Smooth muscle cell (in vitro differentiated cells): ENCODE results near the gene PPP1R7. TPM values are rescaled to one million over a fixed set of nuclear protein-coding genes. Genes with fewer than 3 reads are reported as not detected.

Experiments used
- DNase-seq: peaks from one replicate; lab custom pipeline; 2025; ENCODE audit not compliant: unreplicated experiment; lab: John Stamatoyannopoulos, UW
- H2AFZ ChIP-seq: fragments of 200-600 bp; sonication (generic); 2 replicates; pipeline ENCODE4 v1.6.0; 2016; ENCODE audit warnings: antibody characterized with exemption, low read depth, mild to moderate bottlenecking
- H3F3A ChIP-seq: fragments of 200-600 bp; sonication (generic); 2 replicates; pipeline ENCODE4 v1.6.0; 2017; ENCODE audit warnings: antibody characterized with exemption, low read depth
- H3K27ac ChIP-seq: fragments of 200-600 bp; sonication (generic); 2 replicates; pipeline ENCODE4 v1.5.1; 2016; ENCODE audit warnings: low read depth, mild to moderate bottlenecking
- H3K27me3 ChIP-seq: fragments of 200-600 bp; sonication (generic); 2 replicates; pipeline ENCODE4 v1.6.1; 2016; ENCODE audit warnings: low read depth, mild to moderate bottlenecking
- H3K36me3 ChIP-seq: fragments of 200-600 bp; sonication (generic); 2 replicates; pipeline ENCODE4 v1.5.1; 2016; ENCODE audit warnings: low read depth
- H3K4me1 ChIP-seq: fragments of 200-600 bp; sonication (generic); 2 replicates; pipeline ENCODE4 v1.5.1; 2016; ENCODE audit warnings: low read depth
- H3K4me2 ChIP-seq: fragments of 200-600 bp; sonication (generic); 2 replicates; pipeline ENCODE4 v1.6.0; 2016; ENCODE audit warnings: mild to moderate bottlenecking
- H3K4me3 ChIP-seq: fragments of 200-600 bp; sonication (generic); 2 replicates; pipeline ENCODE4 v1.5.1; 2016; ENCODE audit warnings: mild to moderate bottlenecking
- H3K79me2 ChIP-seq: fragments of 200-600 bp; sonication (generic); 2 replicates; pipeline ENCODE4 v1.6.0; 2016; ENCODE audit warnings: low read depth, mild to moderate bottlenecking
- H3K9ac ChIP-seq: fragments of 200-600 bp; sonication (generic); 2 replicates; pipeline ENCODE4 v1.6.0; 2016; ENCODE audit warnings: low read depth
- H3K9me3 ChIP-seq: fragments of 200-600 bp; sonication (generic); replicated peaks from 2 replicates; pipeline ENCODE4 v1.5.1; 2016; ENCODE audit warnings: low read depth
- H4K20me1 ChIP-seq: fragments of 200-600 bp; sonication (generic); 2 replicates; pipeline ENCODE4 v1.6.0; 2016; ENCODE audit warnings: low read depth
- CTCF ChIP-seq: fragments of 200-600 bp; sonication (generic); IDR thresholded peaks from 2 replicates; pipeline ENCODE4 v1.5.1; 2017; ENCODE audit warnings: borderline replicate concordance, mild to moderate bottlenecking, antibody characterized with exemption; ENCODE audit not compliant: insufficient read depth, poor library complexity, severe bottlenecking
- WGBS: methylation state at CpG from one replicate; pipeline ENCODE4 v1.1.7; 2016; ENCODE audit warnings: low lambda C conversion rate; 5-methylcytosine and 5-hydroxymethylcytosine counted together
- polyA plus RNA-seq: library from polyadenylated mRNA; unstranded; fragments of >200 nt; fragmentation: Nextera tagmentation; extraction: Ambion mirVana; gene quantifications from 2 replicates; pipeline ENCODE4 v1.2.1, GENCODE V29; 2016
- total RNA-seq: library from RNA; depleted of rRNA; stranded (reverse); fragments of >200 nt; gene quantifications from 2 replicates; pipeline ENCODE4 v1.2.3, GENCODE V29; 2014

The PPP1R7 gene
- total and polyA plus RNA-seq, 2 experiments from 2014 or later, result 54.3 to 74.9 TPM

- Histone ChIP-seq H3K27ac (no peak overlapping the region), H3K4me2 (no peak overlapping the region), H3K79me2 (no peaks in the 10 kb centered on the region), H3K9ac (no peak overlapping the region), H3K27me3 (no peaks in the 10 kb centered on the region), H3K36me3 (no peaks in the 10 kb centered on the region), H4K20me1 (no peaks in the 10 kb centered on the region), H3K4me1 (no peaks in the 10 kb centered on the region), H3K9me3 (no peaks in the 10 kb centered on the region), H2AFZ (no peak overlapping the region), H3F3A (no peaks in the 10 kb centered on the region), H3K4me3 (no peak overlapping the region)
- no peak for DNase-seq
- 87% methylated on average over 6 of the region's 6 CpGs for WGBS
- TF ChIP-seq CTCF, result no peak
Observed at GRCh38 chr2:241142063-241142462, 8.2 kb upstream of the PPP1R7 start.

GRCh38 chr2:241142593-241142992 lies 7.7 kb upstream of the PPP1R7 start:
- no peaks in the 10 kb centered on the region for H3K79me2 ChIP-seq
- H4K20me1 ChIP-seq, result no peaks in the 10 kb centered on the region
- no peaks in the 10 kb centered on the region for H3F3A ChIP-seq
- no peak overlapping the region for H3K4me3 ChIP-seq
- H2AFZ ChIP-seq, result no peak overlapping the region
- H3K27ac ChIP-seq, result no peak overlapping the region
- H3K27me3 ChIP-seq, result no peaks in the 10 kb centered on the region
- no peak for DNase-seq
- H3K4me1 ChIP-seq, result no peaks in the 10 kb centered on the region
- no peaks in the 10 kb centered on the region for H3K9me3 ChIP-seq
- no peak overlapping the region for H3K9ac ChIP-seq
- TF ChIP-seq CTCF, result no peak
- no peaks in the 10 kb centered on the region for H3K36me3 ChIP-seq
- WGBS, result 95% methylated on average over 9 of the region's 9 CpGs
- H3K4me2 ChIP-seq, result no peak overlapping the region

- no peak overlapping the region for H2AFZ ChIP-seq
- WGBS, result 87% methylated on average over 4 of the region's 4 CpGs
- no peaks in the 10 kb centered on the region for H3F3A ChIP-seq
- H3K9me3 ChIP-seq, result no peaks in the 10 kb centered on the region
- H3K27ac ChIP-seq, result no peak overlapping the region
- peaks cover 5% of the 10 kb centered on the region for H3K4me1 ChIP-seq
- no peak for TF ChIP-seq CTCF
- no peaks in the 10 kb centered on the region for H3K36me3 ChIP-seq
- H3K27me3 ChIP-seq, result no peaks in the 10 kb centered on the region
- H3K4me3 ChIP-seq, result no peak overlapping the region
- peaks cover 4% of the 10 kb centered on the region for H4K20me1 ChIP-seq
- H3K4me2 ChIP-seq, result no peak overlapping the region
- H3K9ac ChIP-seq, result no peak overlapping the region
- DNase-seq, result no peak
- peaks cover 5% of the 10 kb centered on the region for H3K79me2 ChIP-seq
Observed at GRCh38 chr2:241146286-241146685, 4.0 kb upstream of the PPP1R7 start.

GRCh38 chr2:241147336-241147735 lies 2.9 kb upstream of the PPP1R7 start:
- H3K27ac ChIP-seq, result no peak overlapping the region
- H3K9ac ChIP-seq, result no peak overlapping the region
- WGBS, result 98% methylated on average over 3 of the region's 3 CpGs
- peaks cover 6% of the 10 kb centered on the region for H3K4me1 ChIP-seq
- DNase-seq, result no peak
- H3K36me3 ChIP-seq, result no peaks in the 10 kb centered on the region
- no peak overlapping the region for H3K4me2 ChIP-seq
- no peaks in the 10 kb centered on the region for H3F3A ChIP-seq
- H3K27me3 ChIP-seq, result no peaks in the 10 kb centered on the region
- TF ChIP-seq CTCF, result no peak
- H3K9me3 ChIP-seq, result no peaks in the 10 kb centered on the region
- H2AFZ ChIP-seq, result no peak overlapping the region
- no peak overlapping the region for H3K4me3 ChIP-seq
- H4K20me1 ChIP-seq, result peaks cover 11% of the 10 kb centered on the region
- H3K79me2 ChIP-seq, result peaks cover 13% of the 10 kb centered on the region
